ENCODE data around the gene GIMAP6. TPM values are rescaled to one million over a fixed set of nuclear protein-coding genes. Genes with fewer than 3 reads are reported as not detected.
A peak's percentile ranks its signal among the peaks of the same experiment; 100 is the strongest.
"Not testable (repeated sequence)": the region's sequence is repeated elsewhere in the genome, so short reads cannot be mapped to it uniquely, and the experiment has no call there.

The GIMAP6 gene
- total RNA-seq, 1 donor from 2014 or later, result 32.7 TPM

DNA sequence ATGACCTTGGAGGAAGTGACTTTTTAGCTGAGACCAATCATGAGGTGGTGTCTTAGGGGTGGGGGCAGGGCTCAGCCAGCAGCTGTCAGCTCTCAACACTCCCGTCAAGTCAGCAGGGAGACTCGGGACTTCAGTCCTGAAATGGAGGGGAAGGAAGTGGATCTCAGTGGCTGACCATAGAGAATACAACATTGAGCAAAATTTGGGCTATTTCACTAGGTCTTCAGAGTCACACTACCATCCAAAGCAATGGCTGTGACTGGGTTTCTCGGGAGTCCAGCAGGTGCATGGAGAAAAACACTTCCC is 16.8 kb upstream of the GIMAP6 start:
- DNase-seq (ENCODE audit: low spot score) (no peak), ATAC-seq (peak; percentile 22)
- intact Hi-C loops (cut with DNase I), result no loop called here

DNA sequence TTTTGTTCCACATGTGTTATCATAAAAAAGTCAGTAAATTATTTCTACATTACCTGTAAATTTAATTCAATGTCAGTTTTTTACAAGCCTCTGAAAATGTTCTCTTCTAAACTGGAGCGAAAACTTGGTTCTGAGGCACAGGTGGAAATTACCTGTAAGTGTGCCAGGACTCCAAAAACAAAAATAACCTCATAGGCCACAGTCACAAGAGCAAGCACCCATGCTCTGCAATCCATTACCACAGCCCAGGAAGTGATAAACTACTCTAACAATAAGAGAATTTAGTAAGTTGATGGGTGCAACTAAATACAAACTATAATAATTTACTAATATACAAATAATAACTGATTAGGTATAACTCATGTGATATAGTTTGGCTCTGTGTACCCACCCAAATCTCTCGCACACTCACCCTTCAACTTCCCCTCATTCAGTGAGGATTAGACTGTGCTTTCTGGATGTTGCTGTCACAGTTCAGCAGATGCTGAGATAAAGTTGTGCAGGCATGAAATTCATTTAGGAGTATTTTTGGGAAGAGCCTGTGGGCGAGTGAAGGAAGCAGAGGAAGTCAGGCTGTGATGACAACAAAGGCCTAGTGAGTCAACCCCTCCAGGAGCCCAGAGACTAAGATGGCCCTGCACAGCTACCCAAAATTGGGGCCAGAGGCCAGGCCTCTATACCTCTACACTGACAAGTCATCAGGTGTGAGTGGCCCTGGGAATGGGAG is 16.3 kb upstream of the GIMAP6 start:
- ATAC-seq (no peak), DNase-seq (ENCODE audit: low spot score) (no peak)
- intact Hi-C loops (cut with DNase I), result no loop called here

DNA sequence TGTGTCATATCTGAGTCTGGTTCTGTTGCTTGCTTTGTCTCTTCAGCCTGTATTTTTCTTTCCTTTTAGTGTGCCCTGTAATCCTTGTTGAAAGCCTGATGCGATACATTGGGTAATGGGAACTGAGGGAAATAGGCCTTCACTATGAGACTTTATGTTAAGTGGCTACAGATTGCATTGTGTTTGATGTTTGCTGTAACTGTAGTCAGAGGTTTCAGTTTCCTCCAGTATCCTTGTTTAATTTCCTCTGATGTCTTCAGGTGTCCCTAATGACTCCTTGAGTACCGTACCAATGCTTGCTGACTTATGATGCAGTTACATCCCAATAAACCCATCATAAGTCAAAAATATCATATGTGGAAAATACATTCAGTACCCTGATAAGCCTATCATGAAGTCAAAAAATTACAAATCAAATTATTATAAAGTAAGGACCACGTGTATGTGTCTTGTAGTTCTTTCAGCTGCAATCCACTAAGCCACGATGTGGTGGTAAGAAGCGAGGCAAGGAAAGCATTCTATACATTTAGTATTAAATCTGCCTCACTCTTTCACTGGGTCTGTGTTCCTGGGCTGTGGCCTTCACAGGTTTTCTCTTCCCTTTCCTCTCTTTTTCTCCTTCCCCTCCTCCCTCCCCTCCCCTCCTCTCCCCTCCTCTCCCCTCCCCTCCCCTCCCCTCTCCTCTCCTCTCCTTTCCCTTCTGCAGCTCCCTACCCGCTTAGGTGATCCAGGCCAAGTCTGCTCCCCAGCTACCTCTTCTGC is 13.3 kb upstream of the GIMAP6 start:
- no peak for DNase-seq (ENCODE audit: low spot score)
- ATAC-seq, result no peak

DNA sequence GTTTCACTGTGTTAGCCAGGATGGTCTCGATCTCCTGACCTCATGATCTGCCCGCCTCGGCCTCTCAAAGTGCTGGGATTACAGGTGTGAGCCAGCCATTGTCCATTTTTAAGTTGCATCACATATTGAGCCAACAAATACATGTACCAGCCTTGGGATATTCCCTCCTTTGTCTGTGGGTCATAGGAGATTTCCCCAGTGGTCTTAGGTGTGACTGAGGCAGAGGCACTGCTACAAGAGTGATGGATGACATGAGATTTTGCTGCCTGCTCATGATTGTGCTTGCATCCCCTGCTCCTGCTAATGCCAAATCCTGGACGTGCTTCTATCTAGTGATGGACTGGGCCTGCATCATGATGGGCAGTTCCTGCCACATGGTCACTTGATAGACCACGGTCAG is 10.7 kb upstream of the GIMAP6 start:
- no peak for DNase-seq (ENCODE audit: low spot score)
- no peak for ATAC-seq
- intact Hi-C loops (cut with DNase I), result no loop called here

More for the DNA sequence above, 13.3 kb upstream of the GIMAP6 start:
- intact Hi-C loops (cut with DNase I), result no loop called here

DNA sequence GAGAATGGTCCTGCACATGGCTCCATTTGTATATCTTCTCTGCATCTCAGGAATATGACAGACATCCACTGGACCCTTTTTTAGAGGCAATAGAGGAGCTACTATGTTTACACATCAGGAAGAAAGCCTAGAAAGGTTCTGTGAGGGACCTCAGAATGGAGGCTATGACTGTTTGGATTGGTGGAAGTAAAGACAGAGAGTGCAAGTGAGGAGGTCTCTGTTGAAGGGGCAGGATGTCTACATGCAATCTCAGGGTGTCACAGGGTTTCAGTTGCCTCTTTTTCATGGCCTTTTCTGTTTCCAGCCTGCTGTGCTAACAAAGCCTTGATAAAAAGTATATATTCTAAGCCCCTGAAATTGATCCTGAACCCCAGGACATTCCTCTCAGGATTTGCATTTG is 9.7 kb upstream of the GIMAP6 start:
- DNase-seq (ENCODE audit: low spot score) (no peak), ATAC-seq (no peak)
- intact Hi-C loops (cut with DNase I), result no loop called here

DNA sequence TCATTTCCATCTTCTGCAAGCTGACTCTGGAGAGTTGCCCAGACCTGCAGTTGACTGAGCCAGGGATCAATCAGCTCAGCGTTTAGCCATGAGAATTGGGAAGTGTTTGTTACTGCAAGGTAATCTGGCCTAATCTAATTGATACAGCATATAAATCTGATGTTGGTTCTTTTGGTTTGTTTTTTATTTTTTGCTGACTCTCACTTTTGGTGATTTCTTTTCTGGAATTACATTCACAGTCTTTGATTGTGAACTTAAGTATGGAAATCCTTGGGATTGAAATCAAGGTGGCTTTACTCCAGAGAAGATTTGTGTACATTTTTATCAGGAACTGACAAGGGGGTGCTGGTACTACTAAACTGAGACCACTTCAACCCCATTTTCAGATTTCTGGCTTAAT is 1.7 kb upstream of the GIMAP6 start:
- intact Hi-C loops (cut with DNase I), result no loop called here
- ATAC-seq (no peak), DNase-seq (ENCODE audit: low spot score) (no peak)

DNA sequence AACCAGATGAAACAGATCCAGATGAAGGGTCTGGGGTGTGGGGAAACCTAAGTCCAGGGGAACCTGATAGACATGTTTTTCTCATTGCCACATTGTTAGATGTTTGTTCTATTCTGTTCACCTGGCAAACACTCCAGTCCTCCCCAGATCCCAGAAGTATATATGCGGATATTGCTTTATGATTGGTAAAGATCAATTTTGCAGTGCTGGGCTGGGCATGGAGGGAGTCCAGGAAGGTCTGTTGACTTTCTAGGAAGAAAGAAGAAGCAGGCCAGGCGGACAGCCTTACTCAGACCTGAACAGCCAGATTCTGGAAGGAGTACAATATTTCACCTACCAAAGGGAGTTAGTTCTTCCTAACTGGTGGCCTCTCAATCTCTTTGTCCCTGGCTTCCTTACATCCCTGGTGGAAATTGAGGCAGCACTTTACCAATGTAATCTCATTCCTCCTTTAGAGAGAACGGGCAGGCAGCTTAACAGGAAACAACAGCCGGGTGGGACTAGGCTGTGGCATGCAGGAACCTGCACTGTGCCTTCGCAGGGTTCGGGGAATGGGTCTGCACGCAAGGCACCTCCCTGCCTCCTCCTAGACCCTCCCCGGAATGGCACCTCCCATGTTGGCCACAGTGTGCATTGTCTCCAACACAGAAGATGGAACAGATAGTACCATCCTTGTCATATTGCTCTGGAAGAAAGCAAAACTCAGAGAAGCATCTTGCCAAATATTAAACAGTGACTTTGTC is 930 bp downstream of the GIMAP6 start:
- intact Hi-C loops (cut with DNase I), result no loop called here
- ATAC-seq (no peak), DNase-seq (ENCODE audit: low spot score) (no peak)

DNA sequence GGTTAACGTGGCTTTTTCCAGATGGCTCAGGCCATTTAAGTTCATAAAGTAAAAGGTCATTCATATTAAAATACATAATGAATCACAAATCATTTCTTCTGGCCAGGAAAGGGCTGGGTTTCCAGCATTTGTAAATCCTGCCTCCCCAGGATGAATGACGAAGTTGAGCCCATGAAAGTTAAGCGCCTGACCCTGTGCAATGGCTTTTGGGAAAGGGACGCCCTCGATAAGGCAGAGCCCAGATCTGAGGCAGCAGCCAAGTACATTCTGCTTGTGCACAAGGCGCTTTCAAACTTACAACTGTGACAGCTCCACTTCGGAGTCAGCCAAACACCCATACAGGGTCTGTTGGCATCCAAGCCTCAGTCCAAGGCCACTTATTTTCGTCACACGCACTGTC is 2.8 kb downstream of the GIMAP6 start:
- DNase-seq (ENCODE audit: low spot score), result no peak
- ATAC-seq, result peak; percentile 57
- intact Hi-C loops (cut with DNase I), result no loop called here

DNA sequence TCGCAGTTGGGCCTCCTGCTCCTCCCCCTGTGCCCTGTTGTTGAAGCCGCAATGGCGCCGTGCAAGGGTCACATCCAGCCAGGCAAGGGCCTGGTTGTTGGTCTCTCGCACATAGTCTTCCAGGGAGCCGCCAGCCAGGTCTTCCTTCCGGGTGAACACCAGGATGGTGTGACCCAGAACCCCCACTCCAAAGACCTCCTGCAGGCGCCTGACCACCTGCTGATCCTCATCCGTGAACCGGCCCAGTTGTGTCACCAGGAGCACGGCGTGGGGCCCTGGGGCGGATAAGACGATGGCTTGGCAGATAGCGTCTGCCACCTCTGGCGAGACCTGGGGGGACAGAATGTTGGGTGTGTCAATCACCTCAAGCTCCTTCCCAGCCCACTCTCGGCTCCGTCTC is 4.2 kb downstream of the GIMAP6 start:
- DNase-seq (ENCODE audit: low spot score) (no peak), ATAC-seq (no peak)
- intact Hi-C loops (cut with DNase I), result no loop called here

DNA sequence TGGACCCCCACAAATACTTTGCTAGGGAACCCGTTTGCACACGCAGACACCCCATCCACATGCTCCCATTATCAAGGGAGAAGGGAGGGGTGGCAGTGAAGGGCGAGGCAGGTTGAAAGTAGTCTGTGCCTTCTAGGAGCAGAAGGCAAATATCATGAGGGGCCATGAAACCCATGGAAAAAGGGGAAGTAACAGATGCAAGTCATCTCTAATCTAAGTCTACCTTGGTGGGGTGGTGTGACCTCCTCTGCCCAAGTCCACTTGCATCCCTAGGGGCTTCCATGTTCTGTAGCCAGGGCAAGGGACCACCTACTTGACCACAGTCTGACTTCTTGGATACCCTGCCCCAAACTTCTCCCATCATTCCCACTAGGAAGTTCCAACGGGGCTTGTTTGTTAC is 5.5 kb downstream of the GIMAP6 start:
- no peak for DNase-seq (ENCODE audit: low spot score)
- intact Hi-C loops (cut with DNase I), result no loop called here
- no peak for ATAC-seq

DNA sequence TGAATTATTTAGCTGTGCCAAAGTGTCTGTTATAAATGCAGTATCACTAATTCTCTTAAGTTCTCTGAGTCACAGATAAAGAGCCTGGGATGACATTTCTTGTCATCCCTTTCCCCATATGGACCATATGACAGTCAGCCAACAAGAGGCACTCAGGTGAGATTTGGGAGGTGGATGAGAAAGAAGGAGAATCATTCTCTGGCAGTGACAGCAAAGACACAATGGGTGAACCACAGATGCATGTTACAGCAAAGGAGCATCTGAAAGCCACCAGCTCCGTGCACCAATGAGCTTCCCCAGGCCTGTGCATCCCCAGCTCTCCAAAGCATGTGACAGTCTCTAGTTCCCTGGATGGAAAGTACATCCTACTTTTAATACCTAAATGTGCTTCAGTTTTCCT is 10.8 kb downstream of the GIMAP6 start:
- intact Hi-C loops (cut with DNase I), result no loop called here
- DNase-seq (ENCODE audit: low spot score), result no peak
- ATAC-seq, result no peak

DNA sequence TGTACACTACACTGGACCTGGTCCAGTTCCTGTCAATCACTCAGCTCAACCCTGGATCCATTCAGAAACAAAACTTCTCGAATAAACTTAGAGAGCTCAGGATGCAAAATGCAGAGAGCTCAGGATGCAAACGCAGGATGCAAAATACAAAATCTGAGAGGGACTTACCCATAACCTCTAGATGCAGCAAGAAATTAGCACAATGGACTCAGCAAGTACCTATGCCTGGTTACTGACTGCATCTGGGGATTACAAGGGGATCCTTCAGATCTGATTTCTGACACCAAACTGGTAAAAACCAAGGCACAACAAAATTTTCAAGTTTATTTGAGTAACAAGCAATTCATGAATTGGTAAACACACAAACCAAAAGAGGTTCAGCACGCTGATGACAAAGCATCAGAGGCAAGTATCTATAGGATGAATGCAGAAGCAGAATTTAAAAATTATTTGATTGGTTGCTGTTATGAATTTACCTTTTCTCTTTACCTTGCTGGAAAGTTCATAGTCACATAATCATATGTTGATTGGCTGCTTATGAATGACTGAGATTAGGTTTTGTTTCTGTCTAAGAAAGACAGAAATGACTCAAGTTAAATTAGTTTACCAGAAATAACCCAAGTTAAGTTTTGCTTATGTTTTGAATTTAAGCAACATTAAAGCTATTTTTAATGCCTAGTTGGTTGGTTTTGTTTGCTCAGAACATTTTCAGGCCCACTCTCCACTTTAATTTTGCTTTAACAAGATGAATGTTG is 11.4 kb downstream of the GIMAP6 start:
- DNase-seq (ENCODE audit: low spot score) (no peak), ATAC-seq (no peak)
- intact Hi-C loops (cut with DNase I), result no loop called here

DNA sequence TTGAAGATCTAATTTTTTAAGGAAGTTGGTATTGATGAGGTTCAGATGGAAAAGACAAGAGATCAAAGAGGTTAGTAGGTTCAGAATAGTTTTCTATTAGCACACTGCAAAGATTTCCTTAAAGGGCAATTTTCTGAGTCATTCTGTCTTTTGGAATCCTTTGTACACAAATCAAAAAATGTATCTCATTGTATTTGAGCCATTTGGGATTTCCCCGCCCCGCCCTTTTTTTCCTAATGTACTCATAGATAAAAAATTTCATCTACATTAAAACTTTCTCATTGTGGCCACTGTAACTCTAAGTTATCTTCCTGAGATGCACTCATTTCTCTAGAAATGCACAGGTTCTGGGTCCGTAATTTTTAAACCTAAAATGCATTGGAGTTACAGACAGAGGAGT is 12.1 kb downstream of the GIMAP6 start:
- DNase-seq (ENCODE audit: low spot score) (no peak), ATAC-seq (no peak)
- intact Hi-C loops (cut with DNase I), result no loop called here

DNA sequence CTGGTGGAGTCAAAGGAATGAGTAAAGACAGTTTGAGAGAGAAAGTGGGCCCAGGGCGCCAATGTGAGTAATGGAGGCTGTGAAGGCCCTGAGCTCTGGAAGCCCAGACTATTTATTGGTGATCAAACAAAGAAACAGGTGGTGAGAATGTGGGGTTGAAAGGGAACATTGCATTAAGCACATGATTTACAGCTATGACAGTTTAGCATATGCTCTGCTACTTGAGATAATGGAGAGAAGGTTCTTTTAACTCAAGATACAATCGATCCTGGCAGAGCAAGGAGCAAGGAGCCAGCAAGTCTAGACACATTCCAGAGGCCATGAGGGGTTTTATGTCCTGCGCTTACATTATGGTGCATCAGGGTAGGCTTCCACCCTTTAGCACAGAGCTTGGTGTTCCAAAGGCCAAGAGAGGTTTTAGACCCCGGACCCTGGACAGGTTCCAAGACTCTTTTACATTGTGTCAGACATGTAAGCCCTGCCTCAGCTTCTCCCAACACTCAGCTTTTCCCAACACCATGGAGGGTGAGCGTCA is 16.9 kb downstream of the GIMAP6 start:
- intact Hi-C loops (cut with DNase I); ATAC-seq; DNase-seq (ENCODE audit: low spot score): not testable (repeated sequence)

DNA sequence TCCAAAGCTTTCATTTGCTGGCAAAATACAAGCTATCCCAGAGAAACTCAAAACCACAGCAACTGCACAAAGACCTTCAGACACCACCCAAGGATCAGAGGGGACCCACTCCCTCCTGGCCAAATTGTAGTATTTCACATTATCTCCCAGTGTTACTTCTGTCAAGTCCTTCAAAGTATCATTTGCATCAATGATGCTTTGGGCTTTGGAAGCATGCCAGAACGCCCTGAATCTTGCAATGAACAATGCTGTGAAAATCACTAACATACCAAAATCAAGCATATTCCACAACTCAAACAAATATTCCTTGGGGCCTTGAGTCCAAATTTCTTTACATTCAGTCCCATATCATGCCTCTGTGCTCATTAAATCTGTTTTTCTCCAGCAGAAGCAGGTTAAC is 17.8 kb downstream of the GIMAP6 start:
- DNase-seq (ENCODE audit: low spot score); ATAC-seq; intact Hi-C loops (cut with DNase I): not testable (repeated sequence)

DNA sequence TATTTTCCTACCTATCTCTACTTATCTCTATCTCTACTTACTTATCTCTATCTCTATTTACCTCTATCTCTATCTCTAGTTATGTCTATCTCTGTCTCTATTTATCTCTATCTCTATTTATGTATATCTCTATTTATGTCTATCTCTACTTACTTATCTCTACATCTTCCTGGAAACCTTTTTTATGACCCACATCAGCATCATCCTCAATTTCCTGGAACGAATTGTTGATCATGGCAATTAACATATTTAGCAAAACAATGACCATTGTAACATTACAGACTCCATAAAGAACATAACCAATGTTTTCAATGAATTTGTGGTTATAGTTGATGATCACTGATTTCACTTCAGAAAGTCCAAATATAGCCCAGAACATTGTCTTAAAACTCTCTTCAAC is 18.3 kb downstream of the GIMAP6 start:
- intact Hi-C loops (cut with DNase I), result no loop called here
- DNase-seq (ENCODE audit: low spot score) (no peak), ATAC-seq (no peak)

DNA sequence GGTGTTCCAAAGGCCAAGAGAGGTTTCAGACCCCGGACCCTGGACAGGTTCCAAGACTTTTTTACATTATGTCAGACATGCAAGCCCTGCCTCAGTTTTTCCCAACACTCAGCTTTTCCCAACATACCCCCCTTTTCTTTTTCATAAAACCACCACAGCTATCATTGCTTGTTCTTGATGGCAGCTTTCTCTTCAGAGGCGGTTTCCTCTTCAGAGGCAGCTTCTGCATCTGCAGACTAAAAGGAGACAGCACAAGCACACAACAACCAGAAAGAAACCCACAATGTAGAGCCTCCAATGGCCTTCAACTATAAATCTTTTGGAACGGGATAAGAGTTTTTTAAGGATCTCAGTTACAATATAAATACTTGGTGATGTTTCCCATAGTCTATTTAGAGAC is 19.3 kb downstream of the GIMAP6 start:
- intact Hi-C loops (cut with DNase I), result no loop called here
- ATAC-seq (no peak), DNase-seq (ENCODE audit: low spot score) (no peak)

DNA sequence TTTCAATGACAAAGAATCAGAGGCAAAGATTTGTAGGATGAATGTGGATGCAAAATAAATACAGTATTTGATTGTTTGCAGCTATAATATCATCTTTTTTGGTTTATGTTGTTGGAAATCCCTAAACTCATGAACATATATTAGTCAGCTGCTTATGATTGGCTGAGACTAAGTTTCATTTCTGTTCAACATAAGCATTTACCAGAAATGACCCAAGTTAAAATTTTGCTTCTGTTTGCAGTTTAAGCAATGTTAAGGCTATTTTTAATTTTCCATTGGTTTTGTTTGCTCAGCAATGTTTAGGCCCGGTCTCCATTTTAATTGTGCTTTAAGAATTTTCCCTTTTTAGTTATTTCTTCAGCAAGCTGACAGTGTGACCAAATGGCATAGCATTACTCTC is 22.0 kb downstream of the GIMAP6 start:
- no peak for DNase-seq (ENCODE audit: low spot score)
- intact Hi-C loops (cut with DNase I), result no loop called here
- no peak for ATAC-seq

DNA sequence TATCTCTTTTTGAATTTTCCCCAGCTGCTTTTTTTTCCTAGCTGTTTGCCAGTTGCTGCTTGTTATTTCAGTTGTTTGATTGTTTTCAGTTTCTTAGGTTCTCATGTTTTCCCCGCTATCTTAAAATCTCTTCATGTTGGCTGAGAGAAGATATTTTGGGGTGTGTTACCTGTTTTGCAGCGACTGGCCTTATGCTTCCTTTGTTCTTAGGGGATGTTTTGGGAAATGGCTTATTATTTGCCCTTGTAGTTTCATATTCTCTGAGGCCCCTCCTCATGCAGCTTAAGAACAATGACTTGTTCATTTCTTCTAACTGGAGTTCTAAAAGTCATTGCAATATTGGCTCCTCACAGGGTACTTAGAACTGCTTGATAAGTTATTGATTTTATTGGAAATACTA is 28.6 kb downstream of the GIMAP6 start:
- DNase-seq (ENCODE audit: low spot score); intact Hi-C loops (cut with DNase I); ATAC-seq: not testable (repeated sequence)

All from sciatic nerve (tissue), 2 donors.